Glutamatergic neuron (in vitro differentiated cells): ENCODE results near the gene TIAM2. TPM values are rescaled to one million over a fixed set of nuclear protein-coding genes. Genes with fewer than 3 reads are reported as not detected.

Source experiments
- DNase-seq: peaks from one replicate; pipeline ENCODE4 v3.0.0; 2022
- H3K27ac Mint-ChIP-seq: one replicate; pipeline ENCODE4 v1.8.0; 2020; ENCODE audit warnings: mild to moderate bottlenecking, mixed read lengths, inconsistent platforms; ENCODE audit not compliant: unreplicated experiment
- H3K27me3 Mint-ChIP-seq: one replicate; pipeline ENCODE4 v1.8.0; 2020; ENCODE audit warnings: mild to moderate bottlenecking, moderate library complexity, mixed read lengths, inconsistent platforms; ENCODE audit not compliant: unreplicated experiment
- H3K36me3 Mint-ChIP-seq: one replicate; pipeline ENCODE4 v1.8.0; 2020; ENCODE audit warnings: mild to moderate bottlenecking, mixed read lengths, inconsistent platforms; ENCODE audit not compliant: unreplicated experiment
- H3K4me1 Mint-ChIP-seq: one replicate; pipeline ENCODE4 v1.8.0; 2020; ENCODE audit warnings: mild to moderate bottlenecking, low read depth, mixed read lengths, inconsistent platforms; ENCODE audit not compliant: unreplicated experiment
- H3K4me3 Mint-ChIP-seq: one replicate; pipeline ENCODE4 v1.8.0; 2020; ENCODE audit warnings: mild to moderate bottlenecking, mixed read lengths, inconsistent platforms; ENCODE audit not compliant: unreplicated experiment
- H3K9me3 Mint-ChIP-seq: one replicate; pipeline ENCODE4 v1.8.0; 2020; ENCODE audit warnings: mild to moderate bottlenecking, moderate library complexity, mixed read lengths, inconsistent platforms; ENCODE audit not compliant: unreplicated experiment
- total RNA-seq: library from RNA; stranded (reverse); fragmentation: NEBNext Ultra II Directional; extraction: Animal tissue kit (Norgen Biotek cat#: 25700); gene quantifications from one replicate; pipeline ENCODE4 v1.2.1, GENCODE V29; 2021; ENCODE audit not compliant: unreplicated experiment
- TF ChIP-seq, protein P1 (sequence below): fragments of 200-600 bp; sonication (generic); IDR thresholded peaks from one replicate; pipeline ENCODE4 v1.5.0; 2021; ENCODE audit not compliant: partially characterized antibody, unreplicated experiment

TIAM2 gene
- total RNA-seq, 1 donor from 2014 or later, result 113 TPM

DNA sequence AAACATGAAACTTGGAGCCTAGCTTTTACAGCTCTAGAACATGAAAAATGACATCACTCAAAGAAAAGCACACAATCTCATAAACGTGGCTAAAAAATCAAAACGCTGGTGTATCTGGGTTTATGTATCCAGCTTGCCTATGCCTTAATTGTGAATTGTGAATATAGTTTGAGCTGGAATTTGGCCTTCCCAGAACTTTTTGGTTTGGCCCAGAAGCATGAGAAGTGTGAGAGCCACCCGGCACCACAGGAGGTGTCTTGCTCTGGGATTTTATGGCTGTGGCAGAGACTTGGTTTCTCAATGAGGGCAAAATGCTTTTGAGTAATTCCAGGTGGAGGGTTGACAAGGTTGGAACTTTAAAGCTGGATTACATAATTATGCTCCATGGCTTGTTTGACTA is 69.2 kb downstream of the TIAM2 start:
- Mint-ChIP-seq H3K27ac (no peak overlapping the region), H3K4me3 (no peak overlapping the region), H3K36me3 (no peaks in the 10 kb centered on the region), H3K4me1 (peaks cover 15% of the 10 kb centered on the region), H3K27me3 (no peaks in the 10 kb centered on the region), H3K9me3 (no peaks in the 10 kb centered on the region)
- TF ChIP-seq, protein P1, sequence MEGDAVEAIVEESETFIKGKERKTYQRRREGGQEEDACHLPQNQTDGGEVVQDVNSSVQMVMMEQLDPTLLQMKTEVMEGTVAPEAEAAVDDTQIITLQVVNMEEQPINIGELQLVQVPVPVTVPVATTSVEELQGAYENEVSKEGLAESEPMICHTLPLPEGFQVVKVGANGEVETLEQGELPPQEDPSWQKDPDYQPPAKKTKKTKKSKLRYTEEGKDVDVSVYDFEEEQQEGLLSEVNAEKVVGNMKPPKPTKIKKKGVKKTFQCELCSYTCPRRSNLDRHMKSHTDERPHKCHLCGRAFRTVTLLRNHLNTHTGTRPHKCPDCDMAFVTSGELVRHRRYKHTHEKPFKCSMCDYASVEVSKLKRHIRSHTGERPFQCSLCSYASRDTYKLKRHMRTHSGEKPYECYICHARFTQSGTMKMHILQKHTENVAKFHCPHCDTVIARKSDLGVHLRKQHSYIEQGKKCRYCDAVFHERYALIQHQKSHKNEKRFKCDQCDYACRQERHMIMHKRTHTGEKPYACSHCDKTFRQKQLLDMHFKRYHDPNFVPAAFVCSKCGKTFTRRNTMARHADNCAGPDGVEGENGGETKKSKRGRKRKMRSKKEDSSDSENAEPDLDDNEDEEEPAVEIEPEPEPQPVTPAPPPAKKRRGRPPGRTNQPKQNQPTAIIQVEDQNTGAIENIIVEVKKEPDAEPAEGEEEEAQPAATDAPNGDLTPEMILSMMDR, result no peak
- no peak for DNase-seq

DNA sequence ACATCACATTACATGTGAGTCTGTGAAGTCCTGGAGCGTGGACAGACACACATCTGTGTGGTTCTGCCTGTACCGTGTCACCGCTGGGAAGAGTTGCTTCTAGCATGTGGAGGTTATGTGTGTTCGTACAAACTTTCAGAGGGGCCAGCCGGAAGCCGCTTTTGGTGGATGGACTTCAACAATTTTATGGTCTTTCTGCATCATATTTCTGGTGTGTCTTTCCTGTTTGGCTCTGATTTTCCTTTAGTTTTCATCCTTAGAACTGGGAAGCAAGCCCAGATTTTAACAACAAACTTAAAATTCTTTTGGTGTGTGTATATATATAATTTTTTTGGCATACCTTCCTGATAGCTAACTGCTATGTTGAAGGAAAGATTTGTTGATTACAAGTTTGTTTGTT is 71.2 kb downstream of the TIAM2 start:
- no peak overlapping the region for H3K4me3 Mint-ChIP-seq
- H3K27ac Mint-ChIP-seq, result no peak overlapping the region
- peaks cover 15% of the 10 kb centered on the region for H3K4me1 Mint-ChIP-seq
- peaks cover 7% of the 10 kb centered on the region for H3K36me3 Mint-ChIP-seq
- DNase-seq, result no peak
- TF ChIP-seq, protein P1, result no peak
- no peaks in the 10 kb centered on the region for H3K9me3 Mint-ChIP-seq
- no peaks in the 10 kb centered on the region for H3K27me3 Mint-ChIP-seq

DNA sequence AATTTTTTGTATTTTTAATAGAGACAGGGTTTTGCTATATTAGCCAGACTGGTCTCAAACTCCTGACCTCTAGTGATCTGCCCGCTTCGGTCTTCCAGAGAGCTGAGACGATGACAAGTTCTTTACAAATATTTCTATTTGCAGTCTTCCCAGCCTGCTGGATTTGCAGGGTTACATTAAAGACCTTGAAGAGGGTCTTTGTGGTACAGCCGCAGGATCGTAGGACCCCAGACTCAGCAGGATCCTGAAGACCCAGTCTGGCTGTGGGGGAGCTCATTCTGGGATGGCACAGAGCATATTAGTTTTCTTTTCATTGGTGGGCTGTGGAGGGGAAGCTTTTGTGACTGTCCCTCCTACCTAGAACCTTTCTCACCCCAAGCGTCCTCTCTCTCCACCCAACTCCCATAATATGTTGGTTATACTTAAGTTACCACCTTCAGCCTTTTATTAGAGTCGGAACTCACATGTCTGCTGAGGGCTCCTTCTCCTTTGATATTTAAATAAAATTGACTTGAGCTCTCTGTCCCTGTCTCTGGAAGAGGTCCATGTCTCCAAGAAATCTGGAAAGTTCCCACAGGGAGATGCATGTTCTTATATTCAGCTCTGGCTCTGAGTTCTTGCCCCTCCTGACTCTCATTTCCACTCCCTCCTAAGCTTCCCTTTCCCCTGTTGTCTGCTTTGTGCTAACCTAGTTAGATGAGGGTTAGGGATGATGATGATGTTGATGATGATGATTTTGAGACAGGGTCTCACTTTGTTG is 72.0 kb downstream of the TIAM2 start:
- DNase-seq, result no peak
- H3K9me3 Mint-ChIP-seq, result no peaks in the 10 kb centered on the region
- TF ChIP-seq, protein P1, result no peak
- peaks cover 7% of the 10 kb centered on the region for H3K36me3 Mint-ChIP-seq
- no peak overlapping the region for H3K27ac Mint-ChIP-seq
- no peak overlapping the region for H3K4me3 Mint-ChIP-seq
- no peaks in the 10 kb centered on the region for H3K27me3 Mint-ChIP-seq
- peaks cover 15% of the 10 kb centered on the region for H3K4me1 Mint-ChIP-seq

- Mint-ChIP-seq H3K27ac (no peak overlapping the region), H3K36me3 (peaks cover 7% of the 10 kb centered on the region), H3K4me1 (peaks cover 17% of the 10 kb centered on the region), H3K4me3 (no peak overlapping the region), H3K27me3 (no peaks in the 10 kb centered on the region), H3K9me3 (no peaks in the 10 kb centered on the region)
- DNase-seq, result no peak
- TF ChIP-seq, protein P1, result no peak
Measured at GRCh38 chr6:155067956-155068615, 73.0 kb downstream of the TIAM2 start.

- Mint-ChIP-seq H3K9me3 (no peaks in the 10 kb centered on the region), H3K4me1 (peaks cover 19% of the 10 kb centered on the region), H3K36me3 (peaks cover 7% of the 10 kb centered on the region), H3K27ac (no peak overlapping the region), H3K27me3 (no peaks in the 10 kb centered on the region), H3K4me3 (no peak overlapping the region)
- no peak for DNase-seq
- TF ChIP-seq, protein P1, result no peak
Measured at GRCh38 chr6:155069543-155069942, 74.4 kb downstream of the TIAM2 start.
